GM10248 (cell line): Measurements from ENCODE around the gene ALOX5.
A peak's percentile ranks its signal among the peaks of the same experiment; 100 is the strongest.

Experiments used
- CTCF ChIA-PET: fragments of 300-600 bp; sonication (Branson Sonifier 250); formaldehyde crosslinking; extraction: SDS; loops from one replicate; lab custom pipeline; 2021; ENCODE audit warnings: antibody characterized with exemption; lab: Yijun Ruan, JAX
- POLR2A ChIA-PET: fragments of 350-650 bp; sonication (Branson Sonifier 250); formaldehyde crosslinking; extraction: SDS; loops from one replicate; lab custom pipeline; 2020; ENCODE audit warnings: antibody characterized with exemption; lab: Yijun Ruan, JAX
- DNase-seq: peaks from one replicate; pipeline ENCODE4 v3.0.0; 2012; ENCODE audit errors: extremely low spot score
- TF ChIP-seq, protein P1 (sequence below): IDR thresholded peaks from 2 replicates; pipeline ENCODE4 v1.5.1; 2012; ENCODE audit warnings: mild to moderate bottlenecking, low read depth; ENCODE audit errors: extremely low read depth, missing control alignments, control extremely low read depth

Gene ALOX5

DNA sequence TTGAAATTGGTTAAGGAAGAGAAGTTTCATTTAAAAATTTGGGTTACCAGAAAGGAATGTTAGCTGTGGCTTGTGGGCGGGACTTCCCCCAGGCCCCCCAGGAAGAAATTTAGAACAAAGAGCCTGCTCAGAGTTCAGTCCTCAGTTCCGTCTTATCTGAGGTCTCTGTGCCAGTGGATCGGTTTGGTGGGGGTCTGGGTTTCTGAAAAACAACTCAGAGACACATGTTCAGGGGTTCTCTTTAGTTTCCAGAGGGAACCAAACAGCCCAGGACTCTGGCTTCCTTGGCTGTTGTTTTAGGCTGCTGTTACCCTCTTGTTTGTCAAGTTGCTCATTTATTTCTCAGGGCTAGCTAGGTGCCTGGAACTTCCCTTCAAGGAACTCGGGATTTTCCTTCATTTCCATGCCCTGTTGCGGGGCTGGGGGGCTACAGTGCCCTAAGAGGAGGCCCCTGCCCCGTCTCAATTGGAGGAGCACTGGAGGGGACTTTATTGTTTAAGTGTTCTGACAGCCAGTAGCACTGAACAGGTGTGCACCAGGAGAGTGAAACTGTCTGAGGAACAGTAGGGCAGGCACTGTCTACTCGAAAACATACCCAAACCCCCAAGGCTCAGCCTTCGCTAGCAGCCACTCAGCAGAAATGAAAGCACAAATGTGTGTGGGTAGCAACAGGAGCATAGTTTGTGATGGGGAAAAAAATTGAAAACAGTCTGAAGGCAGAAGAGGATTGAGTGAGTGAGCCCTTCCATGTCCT lies 59.9 kb downstream of the ALOX5 start:
- ChIA-PET POLR2A (no interaction called here), CTCF (interaction anchor here (0.8 to 1.7 kb wide), 4 partner anchors 12 to 20 kb away, joined by 3 to 6 read pairs (median 4); no protein-coding TSS in a partner anchor)
- DNase-seq = peak; percentile 79
- TF ChIP-seq, protein P1, sequence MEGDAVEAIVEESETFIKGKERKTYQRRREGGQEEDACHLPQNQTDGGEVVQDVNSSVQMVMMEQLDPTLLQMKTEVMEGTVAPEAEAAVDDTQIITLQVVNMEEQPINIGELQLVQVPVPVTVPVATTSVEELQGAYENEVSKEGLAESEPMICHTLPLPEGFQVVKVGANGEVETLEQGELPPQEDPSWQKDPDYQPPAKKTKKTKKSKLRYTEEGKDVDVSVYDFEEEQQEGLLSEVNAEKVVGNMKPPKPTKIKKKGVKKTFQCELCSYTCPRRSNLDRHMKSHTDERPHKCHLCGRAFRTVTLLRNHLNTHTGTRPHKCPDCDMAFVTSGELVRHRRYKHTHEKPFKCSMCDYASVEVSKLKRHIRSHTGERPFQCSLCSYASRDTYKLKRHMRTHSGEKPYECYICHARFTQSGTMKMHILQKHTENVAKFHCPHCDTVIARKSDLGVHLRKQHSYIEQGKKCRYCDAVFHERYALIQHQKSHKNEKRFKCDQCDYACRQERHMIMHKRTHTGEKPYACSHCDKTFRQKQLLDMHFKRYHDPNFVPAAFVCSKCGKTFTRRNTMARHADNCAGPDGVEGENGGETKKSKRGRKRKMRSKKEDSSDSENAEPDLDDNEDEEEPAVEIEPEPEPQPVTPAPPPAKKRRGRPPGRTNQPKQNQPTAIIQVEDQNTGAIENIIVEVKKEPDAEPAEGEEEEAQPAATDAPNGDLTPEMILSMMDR = no peak

DNA sequence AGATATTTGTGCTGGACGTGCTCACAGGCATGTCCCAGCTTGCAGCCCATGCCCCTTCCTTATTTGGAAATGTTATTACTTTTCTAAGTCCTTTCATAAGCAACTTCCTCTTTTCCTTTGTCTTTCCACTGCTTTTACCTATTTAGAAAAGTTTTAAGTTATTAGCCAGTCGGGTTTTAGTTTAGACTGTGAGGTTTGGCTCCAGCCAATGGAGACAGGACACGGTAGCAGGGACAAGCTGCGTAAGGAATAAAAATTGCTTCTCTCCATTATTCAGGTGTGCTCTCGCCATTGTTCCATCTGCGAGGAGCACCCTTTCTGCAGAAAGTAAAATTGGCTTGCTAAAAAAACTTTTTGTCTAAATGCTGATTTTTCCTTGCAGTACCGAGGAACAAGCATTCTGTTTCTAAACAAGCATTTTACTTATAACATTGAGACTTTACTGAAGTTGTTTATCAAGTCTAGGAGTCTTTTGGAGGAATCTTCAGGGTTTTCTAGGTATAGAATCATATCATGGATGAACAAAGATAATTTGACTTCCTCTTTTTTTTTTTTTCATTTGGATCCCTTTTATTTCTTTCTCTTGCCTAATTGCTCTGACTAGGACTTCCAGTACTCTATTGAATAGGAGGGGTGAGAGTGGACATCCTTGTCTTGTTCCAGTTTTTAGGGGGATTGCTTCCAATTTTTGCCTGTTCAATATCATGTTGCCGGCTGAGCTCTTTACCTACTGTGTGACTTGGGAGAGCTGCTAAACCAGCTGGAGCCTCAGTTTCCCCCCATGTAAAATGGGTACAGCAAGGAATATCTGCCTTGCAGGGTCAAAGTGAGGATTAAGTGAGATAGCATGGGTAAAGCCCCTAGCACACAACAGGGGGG lies 63.8 kb downstream of the ALOX5 start:
- ChIA-PET POLR2A (no interaction called here), CTCF (interaction anchor here (1.0 to 1.5 kb wide), 3 partner anchors 14 to 27 kb away, joined by 3 to 7 read pairs (median 5); no protein-coding TSS in a partner anchor)
- DNase-seq = no peak
- TF ChIP-seq, protein P1 = no peak

DNA sequence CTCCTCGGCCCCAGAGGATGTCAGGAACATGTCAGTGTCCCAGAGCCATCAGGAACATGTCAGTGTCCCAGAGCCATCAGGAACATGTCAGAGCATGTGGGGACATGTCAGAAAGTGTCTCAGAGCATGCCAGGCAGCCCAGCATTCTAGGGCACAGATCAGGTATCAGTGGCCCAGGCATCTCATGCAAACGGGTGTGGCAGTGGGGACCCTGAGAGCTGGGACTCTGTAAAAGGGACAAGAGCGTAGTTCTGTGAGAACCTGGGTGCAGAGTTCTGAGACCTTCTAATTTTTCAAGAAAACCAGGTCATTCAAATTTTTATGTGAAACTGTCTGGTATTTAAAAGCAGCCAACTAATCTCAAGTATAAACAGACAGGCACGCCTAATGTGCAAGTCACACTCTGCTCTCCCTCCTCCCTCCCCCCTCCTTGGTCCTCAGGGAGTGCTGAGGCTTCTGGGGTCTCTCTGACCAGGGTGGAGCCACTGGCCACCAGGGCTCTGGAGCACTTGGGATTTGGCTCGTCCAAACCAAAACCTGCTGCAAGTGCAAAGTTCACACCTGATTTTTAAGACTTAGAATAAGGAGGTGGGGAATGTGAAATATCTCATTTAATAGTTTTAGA lies 64.6 kb downstream of the ALOX5 start:
- no peak for DNase-seq
- TF ChIP-seq, protein P1 = no peak
- CTCF ChIA-PET = interaction anchor here (1.0 to 1.5 kb wide), 3 partner anchors 14 to 26 kb away, joined by 3 to 7 read pairs (median 5); no protein-coding TSS in a partner anchor
- POLR2A ChIA-PET = no interaction called here

DNA sequence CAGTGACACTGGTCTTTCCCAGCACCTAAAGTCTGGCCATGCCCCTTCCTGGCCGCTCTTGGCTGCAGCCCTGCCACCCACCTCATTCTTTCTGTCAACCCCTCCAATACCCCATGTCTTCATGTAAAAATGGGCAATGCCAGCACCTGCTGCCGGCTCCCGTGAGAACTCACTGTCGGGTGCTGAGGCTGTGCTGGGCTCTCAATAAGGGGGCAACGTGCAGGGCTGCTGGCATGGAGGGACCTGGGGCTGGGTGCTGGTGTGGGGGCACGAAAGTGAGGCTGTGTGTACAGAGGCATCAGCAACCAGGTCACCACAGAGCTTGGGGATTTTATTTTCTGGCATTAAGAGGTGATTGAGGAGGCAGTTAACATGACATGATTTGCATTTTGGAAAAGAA lies 65.3 kb downstream of the ALOX5 start:
- TF ChIP-seq, protein P1 = no peak
- POLR2A ChIA-PET = no interaction called here
- DNase-seq = no peak
- CTCF ChIA-PET = interaction anchor here (1.6 kb wide), 1 partner anchor 26 kb away, joined by 6 read pairs; no protein-coding TSS in a partner anchor

DNA sequence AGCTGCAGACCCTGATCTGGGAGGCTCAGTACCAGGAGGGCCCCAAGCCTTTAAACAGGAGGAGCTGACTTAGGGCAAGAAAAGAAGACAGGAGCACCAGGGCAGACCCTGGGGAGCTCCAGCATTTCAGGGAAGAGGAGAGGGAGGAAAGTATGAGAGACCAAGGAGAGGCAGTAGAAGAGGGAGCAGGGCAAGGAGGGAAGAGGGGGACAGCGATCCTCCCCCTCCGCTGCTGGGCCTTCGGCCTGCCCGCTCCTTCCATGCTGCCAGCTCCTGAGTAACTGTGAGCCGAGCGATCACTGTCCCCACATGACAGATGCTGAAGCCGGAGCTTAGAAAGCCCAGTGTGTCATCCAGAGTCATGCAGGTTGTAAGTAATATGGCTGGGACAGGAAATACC lies 65.9 kb downstream of the ALOX5 start:
- TF ChIP-seq, protein P1 = no peak
- ChIA-PET POLR2A (no interaction called here), CTCF (interaction anchor here (1.6 kb wide), 1 partner anchor 25 kb away, joined by 6 read pairs; no protein-coding TSS in a partner anchor)
- no peak for DNase-seq
